Measurements from ENCODE around the gene MCTP2. TPM values are rescaled to one million over a fixed set of nuclear protein-coding genes. Genes with fewer than 3 reads are reported as not detected.

The MCTP2 gene
- total RNA-seq, 1 donor from 2014 or later, result 35.3 TPM

GRCh38 chr15:94322141-94322540 lies 90.8 kb downstream of the MCTP2 start:
- no peak for TF ChIP-seq CTCF (IDR thresholded peaks at IDR 0.05)
- no peaks in the 10 kb centered on the region for H3K9me3 ChIP-seq
- peaks cover 10% of the 10 kb centered on the region for H3K36me3 ChIP-seq
- ATAC-seq (no peak), DNase-seq (no peak)
- peaks cover 4% of the 10 kb centered on the region for H3K4me1 ChIP-seq
- H3K27me3 ChIP-seq, result no peaks in the 10 kb centered on the region
- intact Hi-C loops (cut with DNase I), result loop anchor here (10.0 kb wide), 1 partner anchor 157 kb away; no protein-coding TSS in a partner anchor
- no peak overlapping the region for H3K27ac ChIP-seq
- H3K4me3 ChIP-seq, result no peak overlapping the region

GRCh38 chr15:94323076-94323475 lies 91.7 kb downstream of the MCTP2 start:
- intact Hi-C loops (cut with DNase I), result loop anchor here (10.0 kb wide), 1 partner anchor 158 kb away; no protein-coding TSS in a partner anchor
- no peak overlapping the region for H3K27ac ChIP-seq
- no peak for DNase-seq
- TF ChIP-seq CTCF (IDR thresholded peaks at IDR 0.05), result no peak
- peaks cover 4% of the 10 kb centered on the region for H3K4me1 ChIP-seq
- ATAC-seq, result no peak
- peaks cover 10% of the 10 kb centered on the region for H3K36me3 ChIP-seq
- H3K27me3 ChIP-seq, result no peaks in the 10 kb centered on the region
- H3K4me3 ChIP-seq, result no peak overlapping the region
- no peaks in the 10 kb centered on the region for H3K9me3 ChIP-seq

DNA sequence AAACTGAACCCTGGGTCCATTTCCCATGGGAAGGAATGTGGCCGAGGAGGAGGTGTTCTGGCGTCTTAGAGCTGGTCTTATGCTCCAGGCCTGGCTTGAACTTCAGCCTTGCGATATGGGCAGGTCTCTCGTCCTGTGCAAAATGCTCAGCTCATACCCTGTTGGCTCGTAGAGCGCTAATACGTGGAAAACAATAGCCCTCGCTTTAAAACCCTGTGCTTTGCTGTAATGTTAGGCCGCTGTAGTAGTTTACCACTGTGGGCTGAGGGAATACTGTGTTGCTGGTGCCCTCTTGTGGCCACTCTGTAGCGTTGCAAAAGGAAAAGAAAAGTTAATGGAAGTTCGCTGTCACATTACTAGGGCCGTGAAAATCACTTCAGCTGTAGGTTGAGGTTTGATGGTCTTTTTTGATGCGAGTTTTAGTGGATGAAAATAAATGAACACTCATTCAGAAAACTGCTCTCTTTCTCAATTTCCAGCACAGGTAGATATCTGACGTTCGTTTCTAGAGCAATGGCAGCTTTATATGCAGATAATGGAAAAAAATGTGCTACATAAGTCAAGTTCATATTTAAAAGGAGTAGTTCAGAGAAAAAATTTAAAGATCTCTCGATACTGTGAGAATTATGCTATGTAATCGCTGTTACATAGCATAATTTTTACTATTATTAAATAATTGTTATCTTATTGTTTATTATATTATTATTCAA lies 92.9 kb downstream of the MCTP2 start:
- intact Hi-C loops (cut with DNase I), result loop anchor here (10.0 kb wide), 1 partner anchor 159 kb away; no protein-coding TSS in a partner anchor
- no peak for DNase-seq

DNA sequence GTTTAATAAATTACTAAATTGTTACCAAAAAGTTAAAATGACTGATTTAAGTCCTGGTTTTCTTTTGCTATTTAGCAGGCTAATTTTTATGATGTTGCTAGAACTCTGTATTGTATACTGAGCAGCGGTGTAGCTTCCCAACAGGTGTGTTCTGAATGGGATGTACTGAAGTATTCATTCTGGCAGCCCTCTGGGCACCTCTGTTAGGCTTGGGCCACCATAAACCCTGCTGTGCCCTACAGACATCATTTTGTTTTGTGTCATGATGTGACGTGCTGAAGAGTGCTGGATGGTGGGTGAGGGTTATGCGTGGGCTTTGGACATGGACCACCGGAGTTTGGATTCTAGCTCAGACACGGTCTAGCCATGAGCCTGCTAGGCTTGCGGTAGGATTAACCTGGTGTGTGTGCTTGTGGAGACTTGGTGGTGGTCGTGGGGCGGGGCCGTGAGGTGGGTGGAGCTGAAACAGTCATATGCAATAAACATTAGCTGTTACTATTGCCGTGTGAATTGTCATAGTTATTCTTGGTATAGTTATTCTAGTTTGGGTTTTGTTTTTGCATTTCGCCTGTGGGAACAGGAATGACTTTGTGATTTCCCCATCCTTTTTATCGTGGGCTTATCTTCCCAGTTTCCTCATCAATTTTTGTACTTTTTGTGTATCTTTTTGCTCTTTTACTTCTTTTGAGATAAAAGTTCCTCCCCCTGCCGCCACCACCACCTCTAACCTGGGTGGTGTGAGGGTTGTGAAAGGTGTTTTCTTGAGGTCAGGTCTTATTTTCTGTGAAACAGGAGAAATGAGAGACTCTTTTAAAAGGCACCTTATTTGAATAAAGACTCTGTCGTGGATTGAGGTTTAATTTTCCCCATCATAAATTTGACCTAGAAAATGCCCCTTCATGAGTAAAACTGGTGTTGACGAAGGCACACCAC lies 93.7 kb downstream of the MCTP2 start:
- intact Hi-C loops (cut with DNase I), result loop anchor here (10.0 kb wide), 1 partner anchor 160 kb away; no protein-coding TSS in a partner anchor
- Histone ChIP-seq H3K27me3 (no peaks in the 10 kb centered on the region), H3K4me1 (peaks cover 4% of the 10 kb centered on the region), H3K36me3 (no peaks in the 10 kb centered on the region), H3K4me3 (no peak overlapping the region), H3K27ac (no peak overlapping the region), H3K9me3 (no peaks in the 10 kb centered on the region)
- TF ChIP-seq CTCF (IDR thresholded peaks at IDR 0.05), result no peak
- ATAC-seq (no peak), DNase-seq (no peak)

More for the DNA sequence above, 92.9 kb downstream of the MCTP2 start:
- peak; percentile 97 for ATAC-seq
- Histone ChIP-seq H3K27me3 (no peaks in the 10 kb centered on the region), H3K36me3 (peaks cover 4% of the 10 kb centered on the region), H3K4me1 (peaks cover 4% of the 10 kb centered on the region), H3K27ac (no peak overlapping the region), H3K4me3 (no peak overlapping the region), H3K9me3 (no peaks in the 10 kb centered on the region)
- TF ChIP-seq CTCF (IDR thresholded peaks at IDR 0.05), result peak; percentile 94

GRCh38 chr15:94327356-94327936 lies 96.1 kb downstream of the MCTP2 start:
- peak; percentile 68 for TF ChIP-seq CTCF (IDR thresholded peaks at IDR 0.05)
- Histone ChIP-seq H3K4me1 (peaks cover 4% of the 10 kb centered on the region), H3K27ac (no peak overlapping the region), H3K4me3 (no peak overlapping the region), H3K27me3 (no peaks in the 10 kb centered on the region), H3K36me3 (no peaks in the 10 kb centered on the region), H3K9me3 (no peaks in the 10 kb centered on the region)
- peak; percentile 33 for ATAC-seq
- DNase-seq, result no peak
- intact Hi-C loops (cut with DNase I), result loop anchor here (10.0 kb wide), 1 partner anchor 163 kb away; no protein-coding TSS in a partner anchor
